CD4-positive, alpha-beta T cell treated with Interleukin-4 for 1 hour (primary cell): ENCODE measurements around the gene C1QL2.

ENCODE experiments used
- DNase-seq, 2 donors: peaks; one replicate each; pipeline ENCODE4 v3.0.0-alpha.2; 2020 to 2022

The C1QL2 gene

GRCh38 chr2:119136093-119136492, 22.5 kb downstream of the C1QL2 start:
- DNase-seq: no peak

- DNase-seq: no peak
Observed at GRCh38 chr2:119134775-119135174, 23.8 kb downstream of the C1QL2 start.

DNA sequence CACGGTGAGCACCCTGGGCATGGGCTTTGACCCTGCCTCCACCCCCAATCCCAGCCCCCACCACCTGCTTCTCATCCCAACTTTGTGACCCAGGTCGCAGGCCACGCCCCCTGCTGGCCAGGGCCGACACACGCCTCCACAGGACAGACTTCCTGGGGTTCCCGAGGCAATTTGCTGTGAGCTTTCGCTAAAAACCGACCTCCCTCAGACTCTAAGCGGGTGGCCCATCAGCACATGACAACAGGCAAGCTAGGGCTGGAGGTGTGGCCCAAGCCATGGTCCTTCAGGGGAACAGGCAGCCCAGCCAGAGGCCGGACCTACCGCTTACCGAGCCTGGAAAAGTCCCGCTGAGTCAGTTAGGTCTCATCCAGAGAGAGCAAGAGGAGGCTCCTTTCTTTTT, 31.9 kb downstream of the C1QL2 start:
- peak; percentile 10 to 22 for DNase-seq

- DNase-seq: no peak
Observed at GRCh38 chr2:119123389-119123788, 35.2 kb downstream of the C1QL2 start.

- DNase-seq: no peak
Observed at GRCh38 chr2:119122663-119123062, 35.9 kb downstream of the C1QL2 start.

DNA sequence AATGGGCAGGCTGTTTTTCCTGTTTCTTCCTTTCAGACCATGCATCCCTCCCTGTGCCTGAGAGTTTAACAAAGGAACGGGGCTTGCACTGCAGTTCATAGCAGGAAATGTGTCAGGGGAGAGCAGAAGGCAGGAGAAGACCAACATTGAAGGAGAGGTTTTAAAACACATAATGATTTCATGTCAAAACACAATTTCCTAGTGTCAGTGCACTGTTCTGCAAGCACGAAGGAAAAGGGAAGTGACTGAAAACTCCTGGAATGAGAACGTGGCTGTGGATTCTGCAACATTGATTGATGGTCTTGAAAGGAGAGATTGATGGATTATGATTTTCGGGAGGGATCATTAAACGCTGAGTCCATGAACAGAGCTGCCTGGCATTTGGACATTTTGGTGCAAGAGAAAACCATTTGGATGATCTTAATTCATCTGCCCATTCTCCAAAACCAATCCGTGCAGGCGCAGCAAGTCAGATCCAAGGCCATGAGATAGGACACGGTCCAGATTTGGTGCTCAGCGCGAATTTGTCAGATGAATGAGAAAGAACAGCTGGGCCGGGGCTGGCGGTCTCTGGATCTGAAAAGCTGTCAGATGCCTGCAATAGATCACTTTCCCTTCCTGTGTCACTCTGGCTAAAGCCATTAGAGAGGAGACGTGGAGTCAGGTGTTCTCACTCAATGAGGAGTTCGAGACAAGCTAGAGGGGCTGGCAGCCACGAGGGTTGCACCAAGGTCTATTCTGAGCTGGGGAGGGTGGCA, 38.4 kb downstream of the C1QL2 start:
- no peak for DNase-seq

- DNase-seq: no peak
Observed at GRCh38 chr2:119119076-119119785, 39.3 kb downstream of the C1QL2 start.

DNA sequence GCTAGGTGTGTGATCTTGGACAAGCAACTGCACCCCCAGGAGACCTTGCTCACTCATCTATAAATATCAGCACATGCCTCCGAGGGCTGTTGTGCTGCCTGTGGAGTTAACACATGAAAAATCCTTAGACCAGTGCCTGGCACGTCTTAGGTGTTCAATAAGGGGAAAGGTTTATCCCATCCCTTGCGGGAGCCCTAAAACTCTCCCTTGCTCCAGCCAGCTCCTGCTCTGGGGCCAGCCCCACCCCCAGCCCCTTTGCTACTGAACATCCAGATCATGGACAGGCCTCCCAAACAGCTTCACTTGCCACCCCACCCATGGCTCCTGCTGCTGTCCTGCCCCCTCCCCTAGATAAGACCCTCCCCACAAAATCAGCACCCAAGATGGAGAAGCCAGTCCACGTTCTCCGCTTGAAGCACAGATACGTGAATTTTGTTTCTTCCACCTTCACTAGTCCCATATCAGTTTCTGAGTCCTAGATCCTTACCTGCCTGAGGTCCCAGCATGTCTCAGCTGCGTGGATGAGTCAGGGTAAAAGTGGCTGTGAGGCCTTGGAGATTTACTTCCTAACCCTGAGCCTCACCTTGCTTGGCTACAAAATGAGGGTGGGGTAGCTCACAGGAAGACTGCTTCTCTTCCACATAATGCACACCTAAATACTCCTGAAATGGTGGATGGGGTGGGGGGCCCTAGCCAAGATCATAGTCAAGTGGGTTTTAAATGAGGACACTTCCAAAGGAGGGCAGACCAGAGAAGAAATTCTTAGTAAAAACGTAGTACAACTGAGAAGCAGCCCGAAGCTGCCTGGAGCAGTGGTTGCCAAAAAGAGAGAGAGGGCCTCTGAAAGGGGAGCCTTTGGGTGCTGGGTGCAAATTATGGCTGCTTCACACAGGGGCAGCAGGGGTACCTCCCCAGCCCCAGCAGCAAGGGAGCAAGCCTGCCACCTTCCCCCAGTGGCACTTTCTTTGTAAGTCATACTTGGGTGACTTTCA, 40.4 kb downstream of the C1QL2 start:
- no peak for DNase-seq

- DNase-seq: no peak
Observed at GRCh38 chr2:119117408-119117807, 41.1 kb downstream of the C1QL2 start.

GRCh38 chr2:119116411-119117295, 41.9 kb downstream of the C1QL2 start:
- DNase-seq: no peak

DNA sequence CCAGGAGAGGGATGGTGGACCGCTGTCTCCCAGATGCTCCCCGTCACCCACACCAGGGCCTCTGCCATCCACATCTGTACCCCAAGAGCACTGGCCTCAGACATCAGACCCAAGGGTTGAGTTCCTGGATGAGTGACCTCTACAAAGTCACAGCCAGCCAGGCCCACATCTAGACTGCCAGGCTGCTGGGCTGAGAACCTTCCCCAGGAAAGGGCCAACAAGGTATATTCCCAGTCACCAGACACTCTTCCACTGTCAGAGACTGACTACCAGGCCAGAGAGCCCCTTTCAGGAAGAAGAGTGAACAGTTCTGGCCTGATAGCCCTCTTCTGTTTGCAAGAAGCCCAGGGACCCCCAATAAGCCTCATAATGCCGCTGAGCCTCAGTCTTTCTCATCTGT, 44.3 kb downstream of the C1QL2 start:
- no peak for DNase-seq

DNA sequence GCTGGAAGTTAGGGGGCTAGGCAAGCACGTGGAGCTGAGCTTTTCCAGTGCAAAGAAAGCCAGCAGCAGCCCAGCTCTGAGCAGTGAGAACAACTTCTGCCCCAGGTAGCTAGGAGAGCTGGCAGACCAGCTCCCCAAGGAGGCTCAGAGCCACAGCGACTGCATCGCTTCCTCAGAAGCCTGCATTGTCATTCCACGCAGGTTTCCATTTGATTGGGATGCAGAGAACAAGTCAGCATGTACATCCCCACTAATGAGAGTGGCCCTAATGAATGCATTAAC, 45.1 kb downstream of the C1QL2 start:
- DNase-seq: no peak

GRCh38 chr2:119112770-119113488, 45.6 kb downstream of the C1QL2 start:
- DNase-seq: no peak

DNA sequence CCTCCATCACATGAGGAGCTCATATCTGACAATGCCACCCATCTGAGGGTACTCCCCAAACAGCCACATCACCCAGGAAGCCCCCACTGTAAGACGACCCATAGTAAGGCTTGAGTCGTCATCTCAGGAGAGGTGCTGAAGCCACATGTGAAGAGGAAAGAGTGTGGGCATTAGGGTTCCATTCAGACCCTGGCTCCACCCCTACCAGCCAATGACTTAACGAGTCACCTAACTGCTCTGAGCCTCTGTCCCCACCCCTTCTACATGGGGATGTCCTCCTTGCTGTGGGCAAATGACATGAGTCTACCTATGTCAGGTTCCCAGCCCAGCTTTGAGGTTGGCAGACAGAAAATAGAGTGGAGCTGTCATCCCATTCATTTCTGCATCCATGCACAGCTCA, 46.3 kb downstream of the C1QL2 start:
- DNase-seq: no peak

GRCh38 chr2:119111115-119111975, 47.2 kb downstream of the C1QL2 start:
- no peak for DNase-seq

DNA sequence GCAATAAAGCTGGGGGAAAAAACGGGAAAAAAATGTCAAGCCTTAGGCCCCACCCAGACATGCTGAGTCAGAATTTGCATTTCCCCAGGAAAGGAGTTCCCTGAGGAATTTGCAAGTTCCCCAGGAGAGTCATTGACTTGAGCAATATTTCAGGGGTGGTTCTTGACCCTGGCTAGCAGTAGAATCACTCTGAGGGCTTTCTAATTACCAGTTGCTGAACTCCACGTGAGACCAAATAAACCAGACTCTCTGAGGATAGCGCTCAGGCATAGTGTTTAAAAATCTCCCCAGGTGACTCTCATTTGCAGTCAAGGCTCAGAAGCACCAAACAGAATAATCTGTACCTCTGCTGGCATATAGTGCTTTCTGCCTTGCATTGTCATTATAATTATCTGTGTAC, 48.7 kb downstream of the C1QL2 start:
- no peak for DNase-seq

- no peak for DNase-seq
Observed at GRCh38 chr2:119108186-119108585, 50.4 kb downstream of the C1QL2 start.

DNA sequence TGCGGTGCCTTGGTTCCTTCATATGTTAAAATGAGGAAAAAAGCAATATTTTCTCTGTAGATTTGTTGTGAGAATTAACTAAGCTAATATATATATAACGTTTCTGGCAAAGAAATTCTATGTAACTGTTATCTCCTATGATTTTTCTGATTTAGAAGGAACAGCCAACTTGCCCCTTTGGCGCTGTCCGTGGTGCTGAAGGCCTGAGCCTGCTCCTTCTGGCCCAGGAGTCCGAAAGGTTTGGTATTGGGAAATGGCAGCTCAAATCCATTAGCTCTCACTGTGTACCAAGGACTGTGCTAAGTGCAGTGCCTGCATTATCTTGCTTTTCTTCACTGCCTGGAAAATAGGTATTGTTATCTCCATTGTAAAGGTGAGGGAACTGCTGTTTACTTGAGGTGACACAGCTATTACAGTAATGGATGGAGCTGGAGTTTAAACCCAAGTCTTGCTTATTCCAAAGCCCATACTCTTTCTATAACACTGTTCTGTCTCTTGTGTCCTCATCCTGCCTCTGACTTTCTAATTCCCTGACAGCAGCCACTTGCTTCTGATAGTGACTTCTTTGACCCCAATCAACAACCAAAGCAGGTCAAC, 52.2 kb downstream of the C1QL2 start:
- no peak for DNase-seq
